Measurements from ENCODE around the gene TMEM101. TPM values are rescaled to one million over a fixed set of nuclear protein-coding genes. Genes with fewer than 3 reads are reported as not detected.
A peak's percentile ranks its signal among the peaks of the same experiment; 100 is the strongest.

The TMEM101 gene
- total RNA-seq, 2 donors from 2014 or later, result 48.0 to 51.6 TPM

DNA sequence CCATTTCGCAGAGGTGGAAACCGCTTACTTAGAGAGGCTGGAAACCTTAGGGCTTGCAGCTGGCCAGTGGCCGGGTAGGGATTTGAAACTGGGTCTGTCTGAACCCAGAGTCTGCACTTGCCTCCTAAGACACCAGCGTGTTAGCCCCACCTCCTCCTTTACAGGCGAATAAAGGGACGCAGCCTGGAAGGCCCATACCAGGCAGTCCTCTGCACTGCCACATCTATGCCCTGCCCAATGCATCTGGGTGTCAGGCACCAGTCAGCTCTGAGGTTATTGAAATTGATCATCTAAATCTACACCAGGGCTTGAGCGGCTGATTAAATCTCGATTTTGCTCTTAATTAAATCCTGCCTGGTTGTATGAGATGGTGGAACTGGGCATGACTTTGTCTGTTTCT is 30.2 kb downstream of the TMEM101 start:
- H3K27me3 ChIP-seq (replicated peaks; ENCODE audit: insufficient read depth), result no peaks in the 10 kb centered on the region

DNA sequence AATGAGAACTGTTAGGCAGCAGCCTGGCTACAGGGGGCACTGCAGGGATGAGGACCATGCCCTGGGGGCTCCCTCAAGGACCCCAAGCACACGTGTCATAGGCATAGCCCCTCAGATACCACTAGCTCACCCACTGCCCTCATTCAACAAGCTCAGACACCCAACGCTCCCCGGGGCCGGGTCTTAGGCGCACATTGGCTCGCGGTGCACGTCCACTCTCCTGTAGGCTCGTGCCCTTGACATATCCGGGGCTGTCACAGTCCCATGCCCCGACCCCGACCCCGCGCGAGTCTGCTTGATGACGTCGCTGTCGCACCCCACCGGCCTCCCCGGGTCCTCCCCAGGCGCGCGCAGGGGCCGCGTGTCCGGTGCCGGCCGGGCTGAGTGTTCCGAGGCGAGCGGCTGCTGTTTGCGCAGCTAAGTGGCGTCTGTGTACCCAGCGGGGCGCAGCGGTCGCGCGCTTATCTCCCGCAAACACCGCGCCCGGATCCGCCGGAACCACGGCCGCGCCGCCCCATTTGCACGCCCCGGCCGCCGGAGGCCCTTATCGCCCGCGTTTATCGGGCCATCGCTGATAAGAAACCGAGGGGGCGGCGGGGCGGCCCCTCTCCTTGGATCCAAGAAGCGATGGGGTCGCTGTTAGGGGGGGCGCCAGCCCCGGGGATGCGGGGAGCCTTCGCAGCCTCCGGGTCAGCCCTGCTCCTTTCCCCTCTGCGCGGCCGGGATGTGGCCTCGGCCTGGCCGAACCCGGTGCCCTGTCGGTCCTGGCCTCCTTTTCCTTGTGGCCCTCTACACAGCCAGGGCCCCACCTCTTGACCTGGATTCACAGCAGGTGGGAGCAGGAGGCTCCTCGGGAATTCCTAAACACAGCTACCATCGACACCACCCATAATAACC is 31.0 kb downstream of the TMEM101 start:
- no peaks in the 10 kb centered on the region for H3K36me3 ChIP-seq
- WGBS, result 5% methylated on average over 39 of the region's 78 CpGs
- H3K9me3 ChIP-seq, result no peaks in the 10 kb centered on the region
- no peak for DNase-seq (ENCODE audit: low spot score)
- H3K4me3 ChIP-seq, result peak overlapping the region; percentile 13 to 32
- H3K27me3 ChIP-seq (replicated peaks; ENCODE audit: insufficient read depth), result no peaks in the 10 kb centered on the region
- intact Hi-C loops (cut with DNase I), result no loop called here
- TF ChIP-seq POLR2A (IDR thresholded peaks at IDR 0.05) (no peak), POLR2AphosphoS5 (IDR thresholded peaks at IDR 0.05) (no peak)
- TF ChIP-seq, protein P1, sequence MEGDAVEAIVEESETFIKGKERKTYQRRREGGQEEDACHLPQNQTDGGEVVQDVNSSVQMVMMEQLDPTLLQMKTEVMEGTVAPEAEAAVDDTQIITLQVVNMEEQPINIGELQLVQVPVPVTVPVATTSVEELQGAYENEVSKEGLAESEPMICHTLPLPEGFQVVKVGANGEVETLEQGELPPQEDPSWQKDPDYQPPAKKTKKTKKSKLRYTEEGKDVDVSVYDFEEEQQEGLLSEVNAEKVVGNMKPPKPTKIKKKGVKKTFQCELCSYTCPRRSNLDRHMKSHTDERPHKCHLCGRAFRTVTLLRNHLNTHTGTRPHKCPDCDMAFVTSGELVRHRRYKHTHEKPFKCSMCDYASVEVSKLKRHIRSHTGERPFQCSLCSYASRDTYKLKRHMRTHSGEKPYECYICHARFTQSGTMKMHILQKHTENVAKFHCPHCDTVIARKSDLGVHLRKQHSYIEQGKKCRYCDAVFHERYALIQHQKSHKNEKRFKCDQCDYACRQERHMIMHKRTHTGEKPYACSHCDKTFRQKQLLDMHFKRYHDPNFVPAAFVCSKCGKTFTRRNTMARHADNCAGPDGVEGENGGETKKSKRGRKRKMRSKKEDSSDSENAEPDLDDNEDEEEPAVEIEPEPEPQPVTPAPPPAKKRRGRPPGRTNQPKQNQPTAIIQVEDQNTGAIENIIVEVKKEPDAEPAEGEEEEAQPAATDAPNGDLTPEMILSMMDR (IDR thresholded peaks at IDR 0.05), result no peak
- H3K4me1 ChIP-seq (replicated peaks), result no peaks in the 10 kb centered on the region
- no peak overlapping the region for H3K27ac ChIP-seq

More for the DNA sequence above, 30.2 kb downstream of the TMEM101 start:
- TF ChIP-seq POLR2AphosphoS5 (IDR thresholded peaks at IDR 0.05) (no peak), POLR2A (IDR thresholded peaks at IDR 0.05) (no peak)
- TF ChIP-seq, protein P1 (IDR thresholded peaks at IDR 0.05), result no peak
- no peak for DNase-seq (ENCODE audit: low spot score)
- Histone ChIP-seq H3K27ac (no peak overlapping the region), H3K9me3 (no peaks in the 10 kb centered on the region), H3K4me1 (replicated peaks) (no peaks in the 10 kb centered on the region), H3K36me3 (no peaks in the 10 kb centered on the region), H3K4me3 (no peak overlapping the region)
- 90% methylated on average over 8 of the region's 8 CpGs for WGBS
- intact Hi-C loops (cut with DNase I), result no loop called here

DNA sequence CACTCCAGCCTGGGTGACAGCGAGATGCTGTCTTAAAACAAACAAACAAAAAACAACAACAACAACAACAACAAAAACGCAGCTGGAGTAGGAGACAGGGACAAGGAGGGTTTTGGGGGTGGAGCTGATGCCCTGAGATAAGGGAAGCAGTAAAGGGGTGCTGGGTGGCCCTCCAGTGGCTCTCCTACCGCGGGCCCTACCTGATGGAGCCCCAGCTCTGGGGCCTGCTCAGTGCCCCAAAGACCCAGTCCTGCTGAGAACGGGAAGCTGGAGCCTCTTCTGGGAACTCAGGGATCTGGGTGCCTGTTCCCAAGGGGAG is 31.6 kb downstream of the TMEM101 start:
- H3K4me1 ChIP-seq (replicated peaks), result no peaks in the 10 kb centered on the region
- no peak overlapping the region for H3K4me3 ChIP-seq
- TF ChIP-seq, protein P1 (IDR thresholded peaks at IDR 0.05), result no peak
- no peak for TF ChIP-seq POLR2A (IDR thresholded peaks at IDR 0.05)
- no peak for TF ChIP-seq POLR2AphosphoS5 (IDR thresholded peaks at IDR 0.05)
- 26% methylated on average over 5 of the region's 5 CpGs for WGBS
- H3K9me3 ChIP-seq, result no peaks in the 10 kb centered on the region
- no peak for DNase-seq (ENCODE audit: low spot score)
- intact Hi-C loops (cut with DNase I), result no loop called here
- H3K36me3 ChIP-seq, result no peaks in the 10 kb centered on the region
- H3K27me3 ChIP-seq (replicated peaks; ENCODE audit: insufficient read depth), result no peaks in the 10 kb centered on the region
- no peak overlapping the region for H3K27ac ChIP-seq

DNA sequence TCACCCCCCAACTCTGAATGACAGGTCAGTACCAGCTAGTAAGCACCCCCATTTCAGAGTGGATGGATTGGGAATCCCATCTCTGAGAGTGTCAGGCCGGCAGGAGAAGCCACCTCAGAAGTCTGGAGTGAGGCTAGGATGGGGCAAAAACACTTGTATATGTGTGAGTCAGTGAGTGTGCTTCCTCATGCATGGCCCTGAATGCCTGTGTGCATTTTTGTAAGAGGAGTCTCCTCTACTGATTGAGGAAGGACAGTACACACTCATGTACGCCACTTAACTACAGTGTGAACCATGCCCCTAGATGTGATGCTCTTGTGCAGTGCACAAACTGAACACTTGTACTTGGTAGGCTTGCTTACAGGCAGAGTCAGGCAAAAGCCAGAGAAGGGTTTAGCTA is 32.6 kb downstream of the TMEM101 start:
- no peaks in the 10 kb centered on the region for H3K9me3 ChIP-seq
- H3K4me1 ChIP-seq (replicated peaks), result no peaks in the 10 kb centered on the region
- no peak for DNase-seq (ENCODE audit: low spot score)
- intact Hi-C loops (cut with DNase I), result no loop called here
- no peak overlapping the region for H3K27ac ChIP-seq
- WGBS, result 83% methylated on average over 2 of the region's 2 CpGs
- H3K36me3 ChIP-seq, result no peaks in the 10 kb centered on the region
- H3K27me3 ChIP-seq (replicated peaks; ENCODE audit: insufficient read depth), result no peaks in the 10 kb centered on the region
- TF ChIP-seq POLR2AphosphoS5 (IDR thresholded peaks at IDR 0.05), result no peak
- TF ChIP-seq, protein P1 (IDR thresholded peaks at IDR 0.05), result no peak
- TF ChIP-seq POLR2A (IDR thresholded peaks at IDR 0.05), result no peak
- H3K4me3 ChIP-seq, result no peak overlapping the region

DNA sequence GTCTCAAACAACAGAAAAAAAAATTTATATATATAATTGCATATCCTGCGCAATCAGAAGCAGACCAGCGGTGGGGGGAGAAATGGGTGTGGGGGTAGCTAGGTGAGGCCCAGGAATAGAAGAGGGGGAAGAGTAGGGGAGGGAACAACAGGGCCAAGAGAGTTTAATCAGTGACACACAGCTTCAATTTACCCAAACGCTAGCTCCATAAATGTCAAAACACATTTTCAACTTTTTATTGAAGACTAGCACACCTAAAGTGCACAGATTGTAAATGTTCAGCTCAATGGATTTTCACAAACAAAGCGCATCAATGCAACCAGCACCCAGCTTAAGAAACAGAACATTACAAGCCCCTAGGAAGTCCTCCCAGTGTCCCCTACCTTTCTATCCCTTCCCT is 35.1 kb downstream of the TMEM101 start:
- 55% methylated on average over 4 of the region's 4 CpGs for WGBS
- H3K4me1 ChIP-seq (replicated peaks), result no peaks in the 10 kb centered on the region

More for the DNA sequence above, 35.1 kb downstream of the TMEM101 start:
- Histone ChIP-seq H3K27ac (no peak overlapping the region), H3K4me3 (no peak overlapping the region), H3K9me3 (no peaks in the 10 kb centered on the region), H3K27me3 (replicated peaks; ENCODE audit: insufficient read depth) (no peaks in the 10 kb centered on the region), H3K36me3 (no peaks in the 10 kb centered on the region)
- no peak for TF ChIP-seq POLR2AphosphoS5 (IDR thresholded peaks at IDR 0.05)
- TF ChIP-seq, protein P1 (IDR thresholded peaks at IDR 0.05), result no peak
- no peak for TF ChIP-seq POLR2A (IDR thresholded peaks at IDR 0.05)
- intact Hi-C loops (cut with DNase I), result no loop called here
- DNase-seq (ENCODE audit: low spot score), result no peak

All from prostate gland (tissue), 2 donors.